ENCODE measurements around the gene GCK.

- TF ChIP-seq, protein P1, sequence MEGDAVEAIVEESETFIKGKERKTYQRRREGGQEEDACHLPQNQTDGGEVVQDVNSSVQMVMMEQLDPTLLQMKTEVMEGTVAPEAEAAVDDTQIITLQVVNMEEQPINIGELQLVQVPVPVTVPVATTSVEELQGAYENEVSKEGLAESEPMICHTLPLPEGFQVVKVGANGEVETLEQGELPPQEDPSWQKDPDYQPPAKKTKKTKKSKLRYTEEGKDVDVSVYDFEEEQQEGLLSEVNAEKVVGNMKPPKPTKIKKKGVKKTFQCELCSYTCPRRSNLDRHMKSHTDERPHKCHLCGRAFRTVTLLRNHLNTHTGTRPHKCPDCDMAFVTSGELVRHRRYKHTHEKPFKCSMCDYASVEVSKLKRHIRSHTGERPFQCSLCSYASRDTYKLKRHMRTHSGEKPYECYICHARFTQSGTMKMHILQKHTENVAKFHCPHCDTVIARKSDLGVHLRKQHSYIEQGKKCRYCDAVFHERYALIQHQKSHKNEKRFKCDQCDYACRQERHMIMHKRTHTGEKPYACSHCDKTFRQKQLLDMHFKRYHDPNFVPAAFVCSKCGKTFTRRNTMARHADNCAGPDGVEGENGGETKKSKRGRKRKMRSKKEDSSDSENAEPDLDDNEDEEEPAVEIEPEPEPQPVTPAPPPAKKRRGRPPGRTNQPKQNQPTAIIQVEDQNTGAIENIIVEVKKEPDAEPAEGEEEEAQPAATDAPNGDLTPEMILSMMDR (IDR thresholded peaks at IDR 0.05): peak; percentile 48 to 85 (median 70)
- peak; percentile 76 to 84 (median 84) for TF ChIP-seq POLR2A (IDR thresholded peaks at IDR 0.05)
Observed at GRCh38 chr7:44200699-44201461, 11.6 kb upstream of the GCK start, which contains the start of gene YKT6.
